Stimulated activated CD8-positive, alpha-beta memory T cell treated with anti-CD3 and anti-CD28 coated beads, Interleukin-12 subunit alpha, Interleukin-12 subunit beta, amount 100 ng/mL, for 24 hours (primary cell): Measurements from ENCODE around the gene NAMPT.
"Not testable (repeated sequence)": the region's sequence is repeated elsewhere in the genome, so short reads cannot be mapped to it uniquely, and the experiment has no call there.

Experiments used
- DNase-seq: peaks from one replicate; pipeline ENCODE4 v3.0.0-alpha.2; 2020; ENCODE audit errors: extremely low read depth

The NAMPT gene

GRCh38 chr7:106284714-106285050 is at the start of gene NAMPT:
Gene NAMPT, minus strand, starts transcription at chr7:106284983. Its CDS starts 99 bp downstream, at chr7:106284884.
- DNase-seq, result no peak

DNA sequence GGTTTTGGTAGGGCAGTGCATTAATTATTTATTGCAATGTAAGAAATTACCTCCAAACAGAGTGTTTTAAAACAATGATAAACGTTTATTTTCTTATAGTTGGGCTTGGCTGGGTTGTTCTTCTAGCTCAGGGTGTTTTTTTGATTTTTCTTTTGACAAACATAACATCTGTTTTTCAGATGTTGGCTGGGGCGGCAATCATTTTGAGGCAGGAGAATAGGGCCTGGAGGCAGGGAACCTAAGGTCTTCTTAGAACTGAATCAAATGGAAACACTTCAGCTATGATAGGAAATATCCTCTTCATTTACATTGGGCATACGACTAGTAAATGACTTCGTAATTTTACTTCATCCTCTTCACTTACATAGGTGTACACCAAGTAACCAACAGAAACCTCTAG is 47.4 kb upstream of the NAMPT start:
- DNase-seq, result no peak

DNA sequence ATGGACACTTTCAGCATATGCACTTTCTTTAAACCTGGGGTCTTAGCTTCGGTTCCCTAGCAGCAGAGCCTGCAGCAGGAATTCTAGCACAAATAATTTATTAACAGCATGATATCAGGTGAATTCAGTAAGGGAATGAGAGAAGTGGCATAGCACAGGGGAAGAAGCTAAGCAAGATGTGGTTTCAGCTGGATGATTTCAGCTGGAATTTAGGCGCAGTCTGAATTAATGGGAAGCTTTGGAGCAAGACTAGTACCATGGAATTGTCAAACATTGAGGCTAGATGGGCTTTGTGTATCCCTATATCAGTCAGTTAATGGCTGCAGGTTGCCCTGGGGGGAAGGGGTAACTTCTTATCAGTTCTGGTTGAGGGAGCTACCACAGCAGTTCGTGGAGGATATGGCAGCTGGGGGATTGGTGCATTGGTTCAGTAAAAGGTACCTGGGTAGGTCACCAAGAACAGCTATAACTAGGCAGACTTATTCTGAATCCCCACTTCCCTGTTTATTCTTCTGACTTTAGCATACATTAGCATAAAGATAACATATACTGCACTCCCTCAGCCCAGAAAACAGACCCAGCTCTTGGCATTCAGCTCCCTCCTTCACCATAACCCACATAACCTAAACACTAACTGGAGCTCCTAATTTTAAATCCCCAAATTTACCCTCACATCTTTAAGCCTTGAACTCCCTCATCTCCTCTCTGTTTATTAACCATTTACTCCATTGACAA is 46.8 kb upstream of the NAMPT start:
- no peak for DNase-seq

DNA sequence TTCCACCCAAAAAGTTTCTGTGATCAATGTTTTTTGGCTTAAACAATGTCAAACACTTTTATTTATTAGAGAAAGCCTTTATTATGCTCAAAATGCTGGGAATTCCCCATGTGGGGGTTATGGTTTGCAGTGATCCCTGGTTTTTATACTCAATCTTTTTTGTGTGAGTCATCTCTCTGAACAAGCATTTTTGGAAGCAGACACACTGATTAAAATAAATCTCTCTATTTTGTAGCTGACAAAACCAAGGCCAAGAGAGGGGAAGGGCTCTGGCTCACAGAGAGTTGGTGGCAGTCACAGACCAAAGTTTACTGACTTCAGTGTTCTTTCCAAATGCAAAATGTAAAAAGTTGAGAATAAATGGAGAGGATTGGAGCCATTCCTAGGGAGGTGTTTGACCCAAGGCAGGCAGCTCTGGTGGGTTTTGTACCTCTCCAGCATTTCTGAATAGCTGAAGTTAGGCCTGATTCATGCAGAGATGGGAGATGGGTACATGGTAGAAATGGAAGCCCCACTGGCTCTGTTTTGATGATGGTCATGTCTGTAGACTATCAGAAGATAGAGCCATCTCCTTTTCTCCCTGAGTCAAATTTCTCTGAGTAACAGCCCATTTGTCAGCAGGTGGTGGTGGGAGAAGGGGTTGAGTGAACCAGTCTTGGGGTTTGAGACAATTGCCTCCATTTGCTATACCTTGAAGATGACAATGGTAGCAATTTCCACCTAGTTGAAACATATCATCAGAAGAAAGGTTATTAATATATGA is 45.4 kb upstream of the NAMPT start:
- DNase-seq, result no peak

DNA sequence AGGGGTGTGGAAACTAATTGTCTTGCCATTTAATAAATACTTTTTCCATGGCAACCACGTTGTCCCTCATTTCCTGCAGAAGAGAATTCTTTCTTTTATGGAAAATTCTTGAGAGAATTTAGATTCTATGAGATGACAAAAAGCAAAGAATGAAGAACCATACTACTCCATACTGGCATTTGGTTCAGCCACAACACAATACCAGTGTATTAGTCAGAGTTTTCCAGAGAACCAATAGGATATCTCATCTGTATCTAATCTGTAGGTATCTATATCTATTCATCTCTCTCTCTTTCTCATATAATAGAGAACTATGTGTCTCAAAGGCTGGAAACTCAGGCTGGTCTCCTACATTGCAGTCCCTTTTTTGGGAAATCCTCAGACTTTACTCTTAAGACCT is 44.6 kb upstream of the NAMPT start:
- DNase-seq, result no peak

DNA sequence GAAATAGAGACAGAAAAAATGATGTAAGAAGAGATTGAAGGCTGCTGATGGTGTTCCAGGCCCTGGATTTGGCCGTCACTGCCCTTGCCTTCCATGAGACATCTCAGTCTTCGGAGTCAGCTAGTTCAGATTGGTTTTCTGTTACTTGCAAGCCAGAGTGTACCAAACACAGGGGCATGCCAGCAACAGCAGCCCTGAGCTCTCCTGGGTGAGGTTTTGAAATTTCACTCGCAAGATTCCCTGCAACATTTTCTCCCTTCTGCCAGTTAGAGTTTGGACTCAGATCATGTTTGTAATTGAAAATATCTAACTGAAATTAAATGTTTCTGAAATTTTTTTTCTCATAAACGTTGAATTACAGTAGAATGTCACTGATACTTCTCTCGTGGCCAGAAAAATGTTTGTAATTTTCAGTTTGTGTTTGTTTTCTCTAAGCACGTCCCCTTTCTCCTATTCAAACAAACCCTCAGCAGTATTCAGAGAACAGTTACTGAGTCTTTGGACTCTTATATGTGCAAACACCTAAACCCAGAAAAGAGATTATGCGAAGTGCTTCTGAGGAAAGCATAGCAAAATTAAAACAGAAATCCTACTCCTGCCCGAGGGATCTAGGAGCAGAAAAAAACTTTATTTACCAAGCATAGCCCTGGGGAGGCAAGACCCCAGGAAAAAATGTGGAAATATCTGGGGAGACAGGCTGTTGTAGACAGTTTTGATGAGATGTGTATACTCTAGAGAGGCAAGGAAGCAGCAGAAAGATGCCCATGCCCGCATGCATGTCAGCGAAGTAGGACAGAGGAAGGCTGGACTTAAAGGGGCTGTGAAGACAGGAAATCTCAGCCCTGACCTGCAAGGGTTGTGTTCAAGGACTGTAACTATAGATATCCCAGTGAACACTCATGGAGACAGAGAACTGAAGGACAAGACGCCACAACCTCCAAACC is 43.0 kb upstream of the NAMPT start:
- DNase-seq, result no peak

DNA sequence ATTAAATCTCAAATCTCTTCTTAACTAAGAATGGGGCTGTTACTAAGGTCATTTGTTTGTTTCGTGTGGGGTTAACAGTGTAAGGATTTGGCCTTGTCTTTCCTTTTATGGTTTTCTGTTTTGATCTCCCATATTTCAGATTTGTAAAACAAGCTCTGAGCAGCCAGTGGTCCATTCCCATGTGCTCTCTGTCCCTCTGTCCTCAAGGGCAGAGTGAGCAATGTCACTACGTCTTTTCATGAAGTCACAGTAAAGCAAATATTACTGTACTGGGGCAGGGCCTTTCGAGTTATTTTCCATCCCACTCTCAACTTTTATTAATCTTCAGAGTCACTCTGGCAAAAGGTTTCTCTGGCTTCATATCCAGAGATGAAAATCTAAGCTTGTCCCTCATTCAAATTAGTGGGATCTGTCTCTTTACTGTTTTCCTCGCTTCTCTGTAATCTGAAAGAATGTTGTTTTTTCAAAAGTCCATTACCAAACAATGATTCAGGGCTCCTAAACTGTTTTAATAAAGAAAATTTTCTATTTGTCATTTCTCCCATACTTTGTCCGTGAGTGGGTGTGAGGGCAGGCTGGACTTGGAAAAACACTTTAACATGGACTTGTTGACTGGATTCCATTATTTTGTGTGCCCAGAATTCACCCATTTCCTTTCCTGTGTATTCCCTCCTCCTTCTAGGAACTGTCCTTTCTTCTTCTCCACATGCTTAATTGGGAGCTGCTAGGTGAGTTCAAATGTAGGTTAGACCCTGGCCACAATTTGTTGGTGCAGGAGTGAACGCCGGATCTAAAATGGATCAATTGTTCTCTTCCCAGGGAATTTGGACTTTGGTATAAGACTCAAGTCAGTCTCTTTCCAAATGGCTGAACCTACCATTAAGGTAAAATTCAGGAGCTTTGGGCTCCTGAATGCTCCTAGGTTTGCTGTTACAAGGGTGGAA is 42.1 kb upstream of the NAMPT start:
- no peak for DNase-seq

DNA sequence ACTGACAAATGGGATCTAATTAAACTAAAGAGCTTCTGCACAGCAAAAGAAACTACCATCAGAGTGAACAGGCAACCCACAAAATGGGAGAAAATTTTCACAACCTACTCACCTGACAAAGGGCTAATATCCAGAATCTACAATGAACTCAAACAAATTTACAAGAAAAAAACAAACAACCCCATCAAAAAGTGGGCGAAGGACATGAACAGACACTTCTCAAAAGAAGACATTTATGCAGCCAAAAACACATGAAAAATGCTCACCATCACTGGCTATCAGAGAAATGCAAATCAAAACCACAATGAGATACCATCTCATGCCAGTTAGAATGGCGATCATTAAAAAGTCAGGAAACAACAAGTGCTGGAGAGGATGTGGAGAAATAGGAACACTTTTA is 39.7 kb upstream of the NAMPT start:
- DNase-seq, result not testable (repeated sequence)

DNA sequence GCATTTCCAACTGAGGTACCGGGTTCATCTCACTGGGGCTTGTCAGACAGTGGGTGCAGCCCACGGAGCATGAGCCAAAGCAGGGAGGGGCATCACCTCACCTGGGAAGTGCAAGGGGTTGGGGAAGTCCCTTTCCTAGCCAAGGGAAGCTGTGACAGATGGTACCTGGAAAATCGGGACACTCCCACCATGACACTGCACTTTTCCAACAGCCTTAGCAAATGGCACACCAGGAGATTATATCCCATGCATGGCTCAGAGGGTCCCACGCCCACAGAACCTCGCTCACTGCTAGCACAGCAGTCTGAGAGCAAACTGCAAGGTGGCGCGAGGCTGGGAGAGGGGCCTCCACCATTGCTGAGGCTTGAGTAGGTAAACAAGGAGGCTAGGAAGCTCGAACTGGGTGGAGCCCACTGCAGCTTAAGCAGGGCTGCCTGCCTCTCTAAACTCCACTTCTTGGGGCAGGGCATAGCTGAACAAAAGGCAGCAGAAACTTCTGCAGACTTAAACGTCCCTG is 35.5 kb upstream of the NAMPT start:
- not testable (repeated sequence) for DNase-seq

- no peak for DNase-seq
Observed at GRCh38 chr7:106318482-106318881, 33.7 kb upstream of the NAMPT start.

DNA sequence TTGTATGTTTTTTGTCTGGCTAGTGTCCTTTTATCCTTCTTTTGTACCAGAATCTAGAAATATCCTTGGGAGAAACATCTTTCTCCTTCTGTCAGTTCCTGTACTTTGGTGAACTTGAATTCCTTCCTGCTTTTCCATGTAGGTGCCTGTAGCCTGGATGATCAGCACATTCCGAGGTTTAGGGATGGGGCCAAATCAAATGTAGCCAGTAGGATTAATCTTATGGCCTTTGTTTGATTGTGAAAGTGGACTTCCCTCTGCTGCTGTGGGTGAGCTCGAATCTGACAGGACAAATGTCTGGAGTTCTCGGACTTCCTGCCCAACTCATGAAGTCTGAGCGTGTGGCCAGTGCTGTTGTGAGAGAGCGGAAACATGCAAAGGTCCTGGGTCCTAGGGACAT is 33.2 kb upstream of the NAMPT start:
- DNase-seq, result no peak

- no peak for DNase-seq
Observed at GRCh38 chr7:106316947-106317346, 32.2 kb upstream of the NAMPT start.

DNA sequence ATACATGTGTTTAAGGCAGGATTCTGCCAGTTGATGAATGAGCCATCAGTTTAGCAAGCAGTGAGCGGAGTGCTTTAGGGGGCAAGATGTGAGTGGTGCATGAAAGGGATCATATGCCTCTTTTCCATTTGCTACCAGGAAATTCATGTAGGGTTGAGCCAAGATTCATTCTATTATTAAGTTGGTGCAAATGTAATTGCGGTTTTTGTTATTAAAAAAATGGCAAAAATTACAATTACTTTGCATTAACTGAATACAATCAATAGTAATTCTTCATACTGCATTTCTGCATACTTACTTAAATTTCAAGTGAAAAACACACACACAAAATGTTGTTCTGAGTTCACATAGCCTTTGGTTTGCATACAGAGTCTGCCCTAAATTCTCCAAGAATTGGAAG is 30.1 kb upstream of the NAMPT start:
- DNase-seq, result no peak

DNA sequence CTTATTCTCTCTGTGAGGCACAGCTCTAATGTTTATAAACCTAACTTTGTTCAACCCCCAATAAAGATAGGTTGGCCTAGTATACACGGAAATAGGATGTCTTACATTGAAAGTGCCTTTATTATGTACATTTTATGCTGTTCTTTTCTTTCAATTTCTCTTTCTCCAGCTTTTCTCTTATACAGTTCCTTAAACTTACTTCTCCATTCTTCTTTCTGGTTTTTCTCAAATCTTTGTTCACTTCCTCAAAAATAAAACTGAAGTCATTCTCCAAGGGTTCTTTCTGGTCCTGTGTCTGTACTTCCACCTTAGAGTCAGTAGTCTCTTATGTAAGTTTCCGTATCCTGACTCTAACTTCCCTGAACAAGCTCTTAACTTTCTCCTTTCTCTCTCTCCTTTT is 29.2 kb upstream of the NAMPT start:
- no peak for DNase-seq

DNA sequence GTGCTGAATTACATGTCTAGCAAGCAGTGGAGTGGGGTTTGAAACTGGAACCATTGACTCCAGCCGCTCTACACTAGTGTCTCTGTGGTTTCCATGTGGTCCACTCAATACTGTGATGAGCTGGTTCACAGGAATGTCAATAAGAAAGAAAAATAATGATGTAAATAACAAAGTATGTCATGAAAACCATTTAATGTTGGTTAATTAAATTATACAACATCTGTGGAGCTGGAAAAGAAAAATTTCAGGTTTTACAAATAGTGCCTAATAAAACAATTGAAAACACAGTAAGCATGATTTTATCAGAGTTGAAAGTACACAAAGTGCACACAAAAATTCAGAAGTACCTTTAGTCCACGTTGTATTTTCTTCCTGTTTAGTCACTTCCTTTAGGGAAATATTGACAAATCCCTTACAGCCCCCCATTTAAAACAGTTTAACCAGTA is 28.7 kb upstream of the NAMPT start:
- no peak for DNase-seq

DNA sequence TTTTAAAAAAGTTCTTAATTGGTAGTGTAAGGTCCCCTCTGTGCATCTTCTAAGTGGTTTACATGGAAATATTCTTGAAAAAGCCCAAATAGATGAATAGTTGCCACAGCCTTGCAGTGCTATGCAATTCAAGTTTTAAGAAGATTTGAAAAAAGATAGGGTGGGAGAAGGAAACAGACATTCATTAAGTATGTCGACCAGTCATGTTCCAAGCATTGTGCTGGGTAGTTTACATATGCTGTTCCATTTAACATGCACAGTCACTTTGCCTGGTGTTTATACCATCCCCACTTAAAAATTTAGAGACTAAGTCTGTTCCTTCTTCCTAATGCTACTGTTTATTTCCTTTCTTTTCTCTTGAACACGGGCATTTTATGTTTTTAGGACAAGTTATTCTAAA is 28.1 kb upstream of the NAMPT start:
- DNase-seq, result no peak

DNA sequence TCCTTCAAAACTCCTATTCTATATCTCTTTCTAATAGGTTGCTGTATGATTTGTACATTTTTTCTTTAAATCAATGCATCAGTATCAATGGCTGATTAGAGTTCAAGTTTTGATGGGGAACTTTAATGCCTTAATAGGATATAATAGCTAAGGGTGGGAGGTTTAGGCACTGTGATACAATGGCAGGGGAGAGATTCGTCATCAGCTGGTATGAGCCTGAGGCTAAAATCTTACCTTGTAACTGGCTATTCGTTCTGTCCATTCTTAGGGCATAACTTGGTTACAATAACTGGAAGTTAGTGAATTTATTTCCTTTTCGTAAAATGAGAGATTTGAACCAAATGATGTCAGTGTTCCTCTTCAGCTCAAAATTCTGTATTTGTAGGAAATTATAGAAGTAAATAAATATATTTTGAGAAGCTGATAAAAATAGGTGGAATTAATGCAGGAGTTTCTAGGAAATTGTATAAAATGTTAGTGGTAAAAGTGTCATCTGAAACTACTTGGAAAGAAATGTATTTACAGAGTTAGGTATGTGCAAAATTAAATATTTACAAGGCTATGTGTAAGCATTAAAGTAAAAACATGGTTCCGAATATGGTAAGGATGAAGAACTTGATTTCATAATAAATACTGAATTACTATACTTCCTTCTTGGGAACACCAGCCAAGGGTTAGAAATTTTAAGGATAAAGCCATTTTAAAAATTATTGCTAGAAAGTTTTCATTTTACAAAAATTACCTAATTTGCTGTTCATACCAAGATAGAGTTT is 27.5 kb upstream of the NAMPT start:
- no peak for DNase-seq

GRCh38 chr7:106309362-106309761 is 24.6 kb upstream of the NAMPT start:
- no peak for DNase-seq

GRCh38 chr7:106306256-106306655 is 21.5 kb upstream of the NAMPT start:
- DNase-seq, result no peak

- no peak for DNase-seq
Observed at GRCh38 chr7:106305732-106306131, 20.9 kb upstream of the NAMPT start.
